ENCODE measurements around the gene ZNF107.
"Not testable (repeated sequence)": the region's sequence is repeated elsewhere in the genome, so short reads cannot be mapped to it uniquely, and the experiment has no call there.

The ZNF107 gene

GRCh38 chr7:64651203-64651602 is 14.7 kb upstream of the ZNF107 start:
- DNase-seq = no peak

- DNase-seq = no peak
Measured at GRCh38 chr7:64651632-64652165, 14.2 kb upstream of the ZNF107 start.

GRCh38 chr7:64653721-64654401 is 12.1 kb upstream of the ZNF107 start:
- no peak for DNase-seq

GRCh38 chr7:64654796-64655548 is 11.0 kb upstream of the ZNF107 start:
- no peak for DNase-seq

- DNase-seq = no peak
Measured at GRCh38 chr7:64655811-64656210, 10.1 kb upstream of the ZNF107 start.

GRCh38 chr7:64656489-64656888 is 9.4 kb upstream of the ZNF107 start:
- DNase-seq = no peak

- DNase-seq = not testable (repeated sequence)
Measured at GRCh38 chr7:64662091-64662490, 3.8 kb upstream of the ZNF107 start.

- DNase-seq = no peak
Measured at GRCh38 chr7:64666663-64667050, 724 bp downstream of the ZNF107 start.

- DNase-seq = no peak
Measured at GRCh38 chr7:64667311-64667710, 1.4 kb downstream of the ZNF107 start.

GRCh38 chr7:64672414-64672813 is 6.5 kb downstream of the ZNF107 start:
- no peak for DNase-seq

- no peak for DNase-seq
Measured at GRCh38 chr7:64685091-64685490, 19.2 kb downstream of the ZNF107 start.

- no peak for DNase-seq
Measured at GRCh38 chr7:64685741-64686140, 19.8 kb downstream of the ZNF107 start.

- DNase-seq = no peak
Measured at GRCh38 chr7:64686493-64687184, 20.7 kb downstream of the ZNF107 start.

GRCh38 chr7:64687249-64687648 is 21.3 kb downstream of the ZNF107 start:
- DNase-seq = no peak

GRCh38 chr7:64688988-64689387 is 23.1 kb downstream of the ZNF107 start:
- DNase-seq = no peak

- no peak for DNase-seq
Measured at GRCh38 chr7:64691831-64692230, 25.9 kb downstream of the ZNF107 start.

GRCh38 chr7:64697863-64698262 is 31.9 kb downstream of the ZNF107 start:
- DNase-seq = not testable (repeated sequence)

- no peak for DNase-seq
Measured at GRCh38 chr7:64706625-64707292, 40.8 kb downstream of the ZNF107 start.

GRCh38 chr7:64717896-64718295 is 52.0 kb downstream of the ZNF107 start:
- DNase-seq = not testable (repeated sequence)

- DNase-seq = no peak
Measured at GRCh38 chr7:64729089-64729848, 63.3 kb downstream of the ZNF107 start.

GRCh38 chr7:64733550-64734240 is 67.8 kb downstream of the ZNF107 start:
- DNase-seq = no peak

- no peak for DNase-seq
Measured at GRCh38 chr7:64736575-64736974, 70.6 kb downstream of the ZNF107 start.

All from NCI-H1105 treated with DMSO at 0.1 percent for 48 hours (cell line).